Keratinocyte (primary cell): Measurements from ENCODE around the gene CXCL5.

Experiments
- EZH2 ChIP-seq: IDR thresholded peaks from one replicate; pipeline ENCODE4 v1.6.1; 2012; ENCODE audit warnings: inconsistent platforms, mild to moderate bottlenecking, low read length, moderate library complexity
- TF ChIP-seq, protein P1 (sequence below), 3 experiments: IDR thresholded peaks in 1 of 3; conservative IDR thresholded peaks in 1 of 3; optimal IDR thresholded peaks in 1 of 3; 2 replicates in 2 of 3; 3 replicates in 1 of 3; pipeline versions ENCODE3 to v1.5.1; 2011; ENCODE audit warnings: low read length in 3 of 3, mild to moderate bottlenecking in 3 of 3, moderate library complexity in 2 of 3, control low read depth in 1 of 3, inconsistent platforms in 1 of 3; ENCODE audit not compliant: insufficient read depth in 2 of 3; ENCODE audit errors: extremely low read depth in 1 of 3

GRCh38 chr4:74006009-74006476 is 7.6 kb upstream of the CXCL5 start:
- TF ChIP-seq, protein P1, sequence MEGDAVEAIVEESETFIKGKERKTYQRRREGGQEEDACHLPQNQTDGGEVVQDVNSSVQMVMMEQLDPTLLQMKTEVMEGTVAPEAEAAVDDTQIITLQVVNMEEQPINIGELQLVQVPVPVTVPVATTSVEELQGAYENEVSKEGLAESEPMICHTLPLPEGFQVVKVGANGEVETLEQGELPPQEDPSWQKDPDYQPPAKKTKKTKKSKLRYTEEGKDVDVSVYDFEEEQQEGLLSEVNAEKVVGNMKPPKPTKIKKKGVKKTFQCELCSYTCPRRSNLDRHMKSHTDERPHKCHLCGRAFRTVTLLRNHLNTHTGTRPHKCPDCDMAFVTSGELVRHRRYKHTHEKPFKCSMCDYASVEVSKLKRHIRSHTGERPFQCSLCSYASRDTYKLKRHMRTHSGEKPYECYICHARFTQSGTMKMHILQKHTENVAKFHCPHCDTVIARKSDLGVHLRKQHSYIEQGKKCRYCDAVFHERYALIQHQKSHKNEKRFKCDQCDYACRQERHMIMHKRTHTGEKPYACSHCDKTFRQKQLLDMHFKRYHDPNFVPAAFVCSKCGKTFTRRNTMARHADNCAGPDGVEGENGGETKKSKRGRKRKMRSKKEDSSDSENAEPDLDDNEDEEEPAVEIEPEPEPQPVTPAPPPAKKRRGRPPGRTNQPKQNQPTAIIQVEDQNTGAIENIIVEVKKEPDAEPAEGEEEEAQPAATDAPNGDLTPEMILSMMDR (optimal IDR thresholded peaks at IDR 0.05 in 1 of 3, IDR thresholded peaks at IDR 0.05 in 1 of 3, conservative IDR thresholded peaks at IDR 0.05 in 1 of 3; ENCODE audit: extremely low read depth in 1 of 3, insufficient read depth in 2 of 3, low read length in 3 of 3) = no peak
- no peak for TF ChIP-seq EZH2
